ENCODE data around the gene BCCIP.

Gene BCCIP

DNA sequence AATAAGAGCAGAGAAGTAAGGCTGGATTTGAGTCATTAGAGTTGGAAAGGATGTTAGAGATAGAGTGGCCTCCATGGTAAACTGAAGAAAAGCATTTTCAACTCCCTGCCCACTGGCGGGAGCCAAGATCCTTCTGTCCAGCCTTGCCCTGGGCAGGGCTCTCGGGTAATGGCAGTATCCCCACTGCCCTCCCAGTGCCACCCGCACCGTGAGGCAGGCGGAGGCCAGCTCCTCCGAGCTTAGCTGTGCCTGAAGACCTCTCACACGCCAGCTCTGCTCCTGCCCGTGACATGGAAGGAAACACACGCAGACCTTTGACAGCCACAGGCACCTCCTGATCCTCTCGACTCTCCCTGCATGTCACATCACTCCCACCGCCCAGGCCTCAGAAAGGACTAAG, 22.3 kb downstream of the BCCIP start:
- DNase-seq, result no peak

DNA sequence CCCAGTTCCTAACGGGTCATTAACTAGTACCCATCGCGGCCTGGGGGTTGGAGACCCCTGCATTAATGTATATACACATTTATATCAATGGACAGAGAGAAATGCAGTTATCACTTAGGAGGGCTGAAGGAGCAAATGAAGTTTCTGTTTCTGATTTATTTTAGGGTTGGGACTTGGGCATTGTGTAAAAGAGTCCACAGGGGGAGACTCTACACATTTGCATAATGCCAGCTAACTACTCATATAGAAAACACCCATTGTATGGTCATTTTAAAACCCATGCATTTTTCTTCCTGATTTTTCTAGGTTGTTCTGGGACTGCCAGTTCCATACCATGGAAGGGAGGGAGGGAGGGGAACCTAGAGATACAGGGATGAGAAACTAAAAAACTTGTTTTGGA, 23.5 kb downstream of the BCCIP start:
- DNase-seq, result no peak

DNA sequence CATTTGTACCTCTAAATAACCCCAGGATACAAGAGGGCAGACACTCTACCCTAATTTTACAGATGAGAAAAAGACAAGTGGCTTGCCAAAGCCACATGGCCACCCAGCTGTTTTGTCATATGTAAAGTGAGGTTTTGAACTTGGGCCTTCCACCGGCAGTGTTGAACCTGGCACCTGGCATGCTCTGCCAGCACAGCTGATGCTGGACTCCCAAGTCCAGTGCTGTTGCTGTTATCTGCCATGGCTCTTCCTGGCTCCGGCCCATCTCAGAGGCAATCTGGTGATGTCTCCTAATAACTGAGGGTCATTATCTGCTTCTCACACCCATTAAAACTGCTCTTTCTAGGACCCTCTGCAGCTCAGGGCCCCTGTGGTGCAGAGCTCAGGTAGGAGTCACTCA, 25.0 kb downstream of the BCCIP start:
- DNase-seq, result no peak

DNA sequence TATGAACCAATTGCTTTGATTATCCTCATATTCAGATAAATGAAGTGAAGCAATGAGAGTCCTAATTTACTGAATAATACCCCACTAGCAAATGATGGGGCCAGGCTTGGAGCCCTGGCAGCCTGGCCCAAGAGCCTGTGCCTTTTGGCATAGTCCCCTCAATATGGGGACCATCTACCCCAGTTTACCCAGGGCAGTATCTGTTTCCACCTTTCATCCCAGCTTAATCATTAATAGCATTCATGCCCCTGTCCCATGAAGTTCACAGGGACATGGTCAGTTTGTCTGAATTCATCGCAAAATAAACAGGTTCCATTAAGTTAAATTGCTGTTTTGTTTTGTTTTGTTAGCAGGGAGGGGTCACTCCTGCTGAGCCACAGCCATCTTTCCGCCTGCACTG, 25.5 kb downstream of the BCCIP start:
- DNase-seq, result no peak

GRCh38 chr10:125849448-125849847, 26.1 kb downstream of the BCCIP start:
- DNase-seq, result no peak

DNA sequence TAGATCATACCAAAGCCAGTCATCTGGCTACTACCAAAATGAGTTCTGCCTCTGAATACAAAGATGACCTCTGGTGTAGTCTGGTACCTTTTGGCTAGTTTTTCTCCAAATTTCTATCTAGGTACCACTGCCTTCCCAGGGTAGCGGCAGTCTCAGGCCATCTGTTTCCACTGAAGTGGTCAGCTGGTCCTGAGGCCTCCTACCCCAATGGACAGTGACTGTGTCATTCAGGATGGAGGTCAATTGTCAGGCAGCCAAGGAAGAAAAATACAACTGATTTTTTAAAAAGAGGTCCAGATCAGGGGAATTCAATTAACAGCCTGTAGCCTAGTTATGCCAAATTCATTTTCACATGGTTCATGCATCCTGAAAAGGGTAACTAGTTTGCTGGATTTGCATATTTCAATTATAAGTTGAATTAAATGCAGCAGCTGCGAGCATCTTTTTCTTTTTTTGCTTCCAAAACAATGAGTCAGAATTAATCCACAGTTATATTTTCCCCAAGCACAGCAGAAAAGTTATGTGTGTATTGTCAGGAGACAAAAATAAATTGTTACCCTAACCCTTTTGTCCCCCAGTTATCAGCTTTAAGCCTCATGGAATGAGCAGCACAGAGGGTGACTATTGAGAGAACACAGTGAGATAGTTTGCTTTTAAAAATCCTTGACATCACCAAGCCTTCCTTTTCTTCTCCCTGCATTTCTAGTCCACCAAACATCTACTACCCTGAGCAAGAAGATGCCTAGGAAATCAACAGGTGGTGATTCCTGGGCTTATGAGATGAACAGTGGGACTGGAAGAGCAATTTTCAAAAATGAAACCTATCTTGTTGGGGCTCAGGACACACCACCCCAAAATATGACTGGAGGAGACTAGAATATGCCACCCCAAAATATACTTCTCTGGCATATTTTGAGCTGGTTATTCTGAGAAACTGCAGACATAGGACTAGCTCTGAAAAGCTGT, 27.7 kb downstream of the BCCIP start:
- no peak for DNase-seq

DNA sequence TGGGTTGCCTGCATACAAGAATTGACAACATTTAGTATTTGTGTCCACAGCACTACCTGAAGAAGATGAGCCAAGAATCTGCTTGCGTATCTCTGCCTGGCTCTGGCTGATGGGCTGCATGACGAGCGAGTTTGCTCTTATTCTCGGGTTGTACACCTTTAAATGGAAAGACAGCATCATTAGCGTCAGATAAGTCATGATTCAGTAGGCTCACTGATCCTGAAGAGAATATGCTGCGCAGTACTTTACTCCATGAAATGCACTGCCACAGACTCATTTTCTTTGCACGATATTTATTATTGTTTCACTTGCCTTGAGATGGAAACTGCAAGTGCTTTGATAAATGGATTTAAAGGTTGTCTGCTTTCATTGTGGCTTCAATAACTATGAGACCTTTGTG, 29.1 kb downstream of the BCCIP start:
- DNase-seq, result no peak

- no peak for DNase-seq
Observed at GRCh38 chr10:125857185-125857760, 33.9 kb downstream of the BCCIP start.

DNA sequence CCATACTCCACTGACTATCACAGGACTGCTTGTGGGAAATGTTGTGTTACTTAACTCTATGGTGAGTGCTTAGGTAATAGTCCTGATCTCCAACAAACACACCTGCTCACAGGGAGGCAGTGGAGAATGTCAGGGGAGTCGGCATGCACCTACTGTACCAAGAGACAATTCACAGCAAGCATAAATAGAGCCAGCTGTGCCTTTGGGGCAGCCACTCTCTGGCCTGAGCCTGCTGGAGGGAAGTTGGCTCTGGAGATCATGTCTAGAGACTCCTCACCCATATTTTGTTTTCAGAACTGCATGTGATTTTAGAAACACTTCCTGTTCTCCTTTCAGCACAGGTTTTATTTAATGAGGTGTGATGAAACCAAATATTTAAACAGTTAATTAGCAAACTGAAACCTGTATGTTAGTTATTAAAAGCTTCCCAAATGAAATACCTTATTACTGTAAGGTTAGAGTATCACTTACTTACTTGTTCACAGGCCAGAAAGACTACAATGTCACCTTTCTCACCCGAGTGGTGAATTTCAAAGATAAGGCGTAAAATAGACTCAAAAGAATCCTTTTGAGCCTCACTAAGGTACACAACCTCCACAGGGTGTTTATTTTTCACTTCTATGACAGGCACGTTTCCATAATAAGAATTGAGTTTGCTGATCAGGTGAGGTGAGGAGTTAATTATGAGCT, 35.9 kb downstream of the BCCIP start:
- no peak for DNase-seq

DNA sequence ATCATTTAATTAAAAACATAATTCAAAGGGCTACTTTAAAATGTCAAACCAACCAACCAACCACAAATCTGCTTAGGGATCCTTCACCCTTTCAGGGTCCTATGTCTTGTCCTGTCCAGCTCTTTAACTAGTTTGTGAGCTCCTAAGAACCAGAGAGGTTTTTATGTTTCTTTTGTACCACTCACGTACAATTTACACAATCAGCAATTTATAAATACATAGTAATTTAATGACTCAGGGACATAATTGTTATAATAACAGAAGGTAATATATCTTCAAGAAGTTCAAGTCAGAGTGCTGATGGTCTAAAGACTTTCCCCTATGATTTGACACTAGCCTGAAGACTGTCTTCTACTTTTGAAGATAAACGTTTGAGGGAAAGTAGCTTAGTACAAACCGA, 41.8 kb downstream of the BCCIP start:
- DNase-seq, result no peak

DNA sequence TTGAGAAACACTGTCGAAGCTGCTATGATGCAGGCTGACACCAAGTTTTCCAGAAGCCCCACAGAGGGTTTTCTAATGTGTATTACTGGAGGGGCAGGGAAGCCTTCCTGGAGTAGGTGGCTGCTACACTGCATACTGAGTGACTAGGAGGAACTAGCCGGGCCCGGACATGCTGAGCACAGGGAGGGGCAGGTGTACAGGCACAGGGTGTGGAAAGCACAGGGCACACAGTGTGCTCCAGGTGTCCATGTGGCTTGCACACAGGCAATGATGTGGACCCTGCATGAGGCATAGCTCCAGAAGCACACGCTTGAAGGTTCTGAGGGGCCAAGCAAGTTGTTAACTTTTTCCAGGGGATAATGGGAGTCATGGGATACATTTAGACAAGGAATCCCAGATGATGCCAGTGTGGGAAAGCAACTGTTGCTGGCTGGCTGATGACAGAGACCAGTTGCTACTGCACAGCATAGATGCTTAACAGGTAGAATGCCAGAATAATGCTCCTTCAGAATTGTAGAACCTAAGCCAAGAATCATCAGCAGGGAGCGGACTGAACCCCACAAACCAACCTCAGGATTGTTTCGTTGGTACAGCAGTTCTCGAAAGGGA, 43.2 kb downstream of the BCCIP start:
- no peak for DNase-seq

- no peak for DNase-seq
Observed at GRCh38 chr10:125868372-125868975, 45.1 kb downstream of the BCCIP start.

GRCh38 chr10:125871338-125871737, 48.0 kb downstream of the BCCIP start:
- DNase-seq, result no peak

DNA sequence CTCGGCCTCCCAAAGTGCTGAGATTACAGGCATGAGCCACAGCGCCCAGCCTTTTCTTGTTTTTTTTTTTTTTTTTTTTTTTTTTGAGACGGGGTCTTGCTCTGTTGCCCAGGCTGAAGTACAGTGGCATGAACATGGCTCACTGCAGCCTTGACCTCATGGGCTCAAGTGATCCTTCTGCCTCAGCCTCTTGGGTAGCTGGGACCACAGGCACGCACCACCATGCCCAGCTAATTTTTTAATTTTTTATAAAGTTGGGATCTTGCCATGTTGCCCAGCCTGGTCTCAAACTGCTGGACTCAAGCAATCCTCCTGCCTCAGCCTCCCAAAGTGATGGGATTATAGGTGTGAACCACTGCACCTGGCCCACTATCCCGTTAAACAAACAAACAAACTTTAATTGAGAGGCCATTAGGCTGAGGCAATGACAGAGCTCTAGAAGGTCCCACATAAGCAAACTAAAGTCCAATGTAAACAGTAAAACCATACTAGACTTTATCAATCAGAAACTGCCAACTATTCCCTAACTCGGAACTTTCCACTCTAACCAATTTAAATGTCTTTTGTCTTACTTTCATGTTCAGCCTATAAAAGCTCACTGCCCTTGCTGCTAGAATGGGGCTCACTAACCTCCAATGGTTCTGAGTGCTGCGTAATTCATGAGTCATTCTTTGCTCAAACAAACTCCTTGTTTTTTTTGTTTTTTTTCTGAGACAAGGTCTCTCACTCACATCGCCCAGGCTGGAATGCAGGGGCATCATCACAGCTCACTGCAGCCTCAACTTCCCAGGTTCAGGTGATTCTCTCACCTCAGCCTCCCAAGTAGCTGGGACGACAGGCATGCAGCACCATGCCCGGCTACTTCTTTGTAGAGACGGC, 55.9 kb downstream of the BCCIP start:
- no peak for DNase-seq

GRCh38 chr10:125880719-125881118, 57.4 kb downstream of the BCCIP start:
- DNase-seq, result no peak

DNA sequence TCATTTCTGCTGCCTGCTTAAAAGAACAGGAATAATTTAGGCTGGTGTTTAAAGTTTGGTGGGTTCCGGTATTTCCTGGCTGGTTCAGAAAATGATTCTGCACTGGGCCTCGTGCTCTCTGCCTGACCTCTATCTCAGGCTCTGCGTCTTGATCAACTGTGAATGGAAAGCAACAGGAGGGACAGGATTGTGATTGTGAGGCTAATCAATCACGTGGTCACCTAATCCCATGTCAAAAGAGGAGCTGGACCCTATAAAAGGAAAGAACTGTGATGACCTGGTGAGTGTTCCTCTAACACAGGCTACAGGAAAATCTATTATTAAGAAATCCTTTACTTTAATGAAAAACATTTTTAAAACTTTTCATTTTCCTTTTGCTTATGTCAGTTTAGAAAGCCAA, 57.8 kb downstream of the BCCIP start, which contains the start of gene DHX32:
Gene DHX32 (minus strand): TSS at position 101 of the 400 bp plus-strand sequence. CDS start 468 bp downstream, outside the sequence.
- no peak for DNase-seq

DNA sequence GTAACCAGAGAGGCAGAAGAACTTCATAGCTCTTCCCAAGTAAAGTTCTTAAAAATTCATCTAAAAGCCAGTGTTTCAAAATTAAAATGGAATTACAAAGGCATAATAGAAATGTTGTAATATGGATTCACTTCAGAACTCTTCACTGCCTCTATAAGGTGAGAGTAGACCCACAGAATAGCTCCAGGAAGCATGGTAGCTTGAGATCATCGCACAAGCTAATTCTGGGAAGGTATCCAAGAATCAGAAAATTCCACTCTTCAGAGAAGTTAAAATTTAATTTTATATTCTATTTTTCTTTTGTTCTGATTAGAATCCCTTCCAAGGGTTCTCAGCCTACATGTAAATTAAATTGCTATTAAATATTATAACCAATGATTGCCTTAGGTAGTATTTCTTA, 59.2 kb downstream of the BCCIP start:
- no peak for DNase-seq

- DNase-seq, result no peak
Observed at GRCh38 chr10:125883211-125883610, 59.9 kb downstream of the BCCIP start.

Data from activated gamma-delta T cell (primary cell).